Measurements from ENCODE around the gene ANKRD30A.

- TF ChIP-seq CTCF (IDR thresholded peaks at IDR 0.05; ENCODE audit: extremely low read depth in 1 of 2, insufficient read depth in 1 of 2, low read depth in 1 of 2, low read length in 2 of 2) (no peak), POLR2A (IDR thresholded peaks at IDR 0.05; ENCODE audit: low read depth, low read length) (no peak), POLR2AphosphoS5 (IDR thresholded peaks at IDR 0.05; ENCODE audit: insufficient read depth, low read depth, low read length) (no peak), GATA2 (IDR thresholded peaks at IDR 0.05; ENCODE audit: insufficient read depth, insufficient read length, low read depth, low read length) (no peak)
These were observed 121.2 kb downstream of the ANKRD30A start for GRCh38 chr10:37246637-37247036.
